ENCODE measurements around the gene ZNF580. TPM values are rescaled to one million over a fixed set of nuclear protein-coding genes. Genes with fewer than 3 reads are reported as not detected.

The ZNF580 gene
- total and polyA plus RNA-seq, 12 donors, result 16.5 to 29.9 (median 21.1) TPM

GRCh38 chr19:55613930-55614710, 26.7 kb upstream of the ZNF580 start:
- Histone ChIP-seq H3K4me1 (peaks cover 8 to 38% (median 21%) of the 10 kb centered on the region in 9 donors), H3K27ac (no peak overlapping the region), H3K9me3 (peaks cover 0 to 4% (median 0%) of the 10 kb centered on the region in 11 donors), H3K36me3 (peaks cover 6 to 68% (median 33%) of the 10 kb centered on the region in 9 donors), H3K4me3 (no peak overlapping the region), H3K27me3 (no peaks in the 10 kb centered on the region)
- TF ChIP-seq CTCF (IDR thresholded peaks at IDR 0.05), result no peak
- ATAC-seq (no peak), DNase-seq (no peak)
- 96% methylated on average over 56 to 75 of the region's 75 CpGs for WGBS, 2 donors
- intact Hi-C loops (cut with DNase I), result no loop called here

GRCh38 chr19:55614711-55615542, 25.9 kb upstream of the ZNF580 start:
- no peaks in the 10 kb centered on the region for H3K27me3 ChIP-seq
- H3K27ac ChIP-seq, result no peak overlapping the region
- intact Hi-C loops (cut with DNase I), result no loop called here
- peaks cover 8 to 44% (median 21%) of the 10 kb centered on the region in 9 donors for H3K4me1 ChIP-seq
- no peak for DNase-seq
- no peak overlapping the region for H3K4me3 ChIP-seq
- ATAC-seq, result no peak
- peaks cover 6 to 59% (median 27%) of the 10 kb centered on the region in 9 donors for H3K36me3 ChIP-seq
- peaks cover 0 to 1% (median 0%) of the 10 kb centered on the region in 11 donors for H3K9me3 ChIP-seq
- 97% methylated on average over 65 to 98 of the region's 98 CpGs for WGBS, 2 donors
- TF ChIP-seq CTCF (IDR thresholded peaks at IDR 0.05), result no peak

GRCh38 chr19:55615543-55616394, 25.0 kb upstream of the ZNF580 start:
- H3K36me3 ChIP-seq, result peaks cover 6 to 52% (median 27%) of the 10 kb centered on the region in 9 donors
- no peaks in the 10 kb centered on the region for H3K9me3 ChIP-seq
- peaks cover 8 to 45% (median 18%) of the 10 kb centered on the region in 9 donors for H3K4me1 ChIP-seq
- ATAC-seq (no peak), DNase-seq (no peak)
- WGBS, 2 donors, result 97% methylated on average over 73 to 88 of the region's 88 CpGs
- H3K27me3 ChIP-seq, result no peaks in the 10 kb centered on the region
- no peak overlapping the region for H3K4me3 ChIP-seq
- intact Hi-C loops (cut with DNase I), result no loop called here
- no peak for TF ChIP-seq CTCF (IDR thresholded peaks at IDR 0.05)
- H3K27ac ChIP-seq, result no peak overlapping the region

Measured in heart right ventricle (tissue), 16 donors.